NCI-H2081 treated with DMSO at 0.1 percent for 48 hours (cell line): ENCODE measurements around the gene WNT7B.

Source experiments
- DNase-seq: peaks from one replicate; lab custom pipeline; 2025; lab: John Stamatoyannopoulos, UW

The WNT7B gene

DNA sequence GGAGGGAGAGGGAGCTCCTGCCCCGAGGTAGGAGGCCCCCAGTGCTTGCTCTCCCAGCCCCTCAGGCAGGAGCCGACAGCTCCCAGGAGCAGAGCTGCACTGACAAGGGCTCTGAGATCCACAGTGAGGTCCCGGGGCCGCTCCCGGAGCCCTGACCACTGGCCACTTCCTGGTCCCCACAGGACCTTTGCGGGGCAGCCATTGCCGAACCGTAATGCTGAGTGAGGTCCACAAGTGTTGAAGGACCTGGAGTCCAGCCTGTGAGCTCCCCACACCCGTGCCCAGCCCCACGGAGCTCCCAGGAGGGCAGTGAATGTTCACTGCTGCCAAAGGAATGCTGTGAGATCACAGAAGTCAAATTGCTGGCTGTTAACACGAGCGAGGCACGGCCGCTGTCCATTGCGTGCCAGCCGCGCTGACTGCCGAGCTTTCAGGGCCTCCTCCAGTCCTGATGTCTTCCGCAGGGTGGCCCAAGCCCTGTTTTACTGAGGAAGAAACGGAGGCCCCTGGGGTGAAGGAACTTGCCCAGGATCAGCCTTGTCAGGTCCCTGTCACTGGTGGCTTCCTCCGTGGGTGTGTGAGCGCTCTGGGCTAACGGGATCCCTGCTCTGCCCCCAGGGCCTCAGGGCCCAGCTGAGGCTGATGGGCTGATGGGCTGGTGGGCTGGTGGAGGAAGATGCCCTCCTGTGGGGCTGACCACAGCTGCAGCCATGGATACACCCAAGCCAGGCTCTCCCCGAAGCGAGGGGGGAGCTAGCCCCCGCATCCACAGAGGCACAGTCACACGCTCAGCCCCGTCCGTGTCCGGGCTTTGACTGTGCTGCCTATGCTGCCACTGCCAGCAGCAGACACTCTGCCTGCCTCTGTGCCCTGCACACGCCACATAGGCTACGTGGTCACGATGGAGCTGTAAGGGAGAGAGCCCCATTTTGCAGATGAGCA lies 70.8 kb downstream of the WNT7B start:
- no peak for DNase-seq

DNA sequence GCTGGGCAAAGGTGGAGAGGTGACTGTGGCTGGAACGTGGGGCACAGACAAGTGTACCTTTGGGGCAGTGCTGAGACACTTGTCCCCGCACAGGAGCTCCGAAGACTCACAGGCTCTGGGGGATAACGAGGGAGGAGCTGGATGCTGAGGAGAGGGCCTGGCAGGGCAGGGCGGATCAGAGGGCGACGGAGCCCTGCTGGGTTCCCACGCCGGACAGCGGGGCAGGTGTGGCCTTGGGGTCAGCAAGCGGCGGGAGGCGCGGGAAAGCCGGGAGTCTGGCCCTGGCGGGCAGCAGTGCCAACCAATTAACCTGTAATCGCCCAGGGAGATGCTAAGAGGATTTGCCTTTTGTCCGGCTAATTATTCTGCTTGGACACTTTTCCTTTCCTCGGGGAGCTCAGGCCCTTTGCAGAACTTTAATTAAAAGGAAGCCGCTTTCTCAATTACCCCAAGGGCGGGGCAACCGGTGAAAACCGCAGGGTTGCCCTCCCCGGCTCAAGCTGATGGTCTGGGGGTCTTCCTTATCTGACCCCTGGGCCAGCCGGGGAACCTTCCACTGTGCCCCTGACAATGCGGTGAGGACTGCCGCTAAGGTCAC lies 71.5 kb downstream of the WNT7B start:
- DNase-seq = no peak

DNA sequence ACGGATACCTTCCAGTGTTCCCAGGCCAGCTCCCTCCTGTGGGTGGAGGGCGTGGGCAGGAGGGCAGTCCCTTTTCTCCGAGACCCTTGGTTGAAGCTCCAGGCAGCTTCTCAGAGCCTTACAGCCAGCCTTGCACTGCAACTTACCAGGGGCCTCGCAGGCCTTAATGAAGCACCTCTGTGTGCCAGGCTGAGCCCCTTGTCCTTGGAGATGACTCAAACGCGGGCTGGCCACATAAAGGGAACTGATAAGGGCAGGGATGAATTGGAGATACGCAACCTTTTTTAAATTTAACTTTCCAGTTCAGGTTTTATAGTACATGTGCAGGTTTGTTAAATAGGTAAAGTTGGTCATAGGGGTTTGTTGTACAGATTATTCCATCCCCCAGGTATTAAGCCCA lies 72.7 kb downstream of the WNT7B start:
- DNase-seq = no peak

DNA sequence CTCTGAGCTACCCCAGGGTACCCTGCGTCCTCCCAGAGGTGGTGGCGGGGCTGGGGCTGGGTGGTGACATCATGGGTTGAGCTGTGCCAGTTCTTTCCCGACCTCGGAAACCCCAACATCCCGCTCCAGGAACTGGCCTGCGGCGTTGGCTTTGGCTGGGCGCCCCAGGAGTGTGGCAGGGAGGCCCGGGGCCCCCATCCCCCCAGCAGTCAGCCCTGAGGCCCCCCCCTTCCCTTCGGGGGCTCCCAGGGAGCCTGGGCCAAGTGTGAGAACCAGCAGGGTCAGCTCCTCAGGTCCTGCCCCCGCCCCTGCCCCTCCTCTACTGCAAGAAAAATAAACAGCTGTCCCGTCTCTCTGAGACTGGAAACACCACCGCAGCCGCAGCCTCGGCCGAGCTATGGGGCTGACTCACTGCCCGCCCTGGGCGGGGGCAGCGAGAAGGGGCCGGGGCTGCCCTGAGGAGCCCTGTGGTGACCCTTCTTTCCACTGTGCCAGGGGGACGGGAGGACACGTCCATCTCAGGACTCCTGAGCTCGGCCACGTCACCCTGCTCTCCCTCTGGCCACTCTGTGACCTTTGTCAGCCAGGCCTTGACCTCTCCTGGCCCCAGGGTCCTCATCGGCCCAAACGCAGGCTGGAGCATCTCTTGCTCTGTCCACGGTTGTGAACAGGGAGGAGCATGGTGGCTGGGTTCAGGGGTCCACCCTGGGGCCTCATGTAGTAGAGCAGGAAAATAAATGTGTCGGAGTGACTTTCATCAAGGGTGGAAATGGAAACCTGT lies 73.4 kb downstream of the WNT7B start:
- DNase-seq = no peak

DNA sequence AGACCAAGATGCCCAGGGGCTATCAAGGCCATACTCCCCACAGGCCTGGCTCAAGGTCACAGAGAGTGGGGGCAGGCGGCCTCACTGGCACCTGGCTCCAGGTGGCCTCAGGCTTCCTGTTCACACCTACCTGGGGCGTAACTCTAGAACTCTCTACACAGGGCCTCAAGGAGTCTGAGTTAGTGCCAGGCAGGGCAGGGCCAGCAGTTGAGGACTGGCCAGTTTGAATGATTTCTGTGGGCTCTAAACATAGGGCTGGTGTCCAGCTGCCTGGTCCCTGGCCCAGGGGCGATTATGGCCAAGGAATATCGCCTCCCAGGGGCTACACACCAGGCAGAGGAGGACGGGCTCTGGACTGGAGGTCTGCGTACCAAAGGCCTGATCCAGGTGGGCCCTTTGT lies 79.2 kb downstream of the WNT7B start:
- DNase-seq = no peak

DNA sequence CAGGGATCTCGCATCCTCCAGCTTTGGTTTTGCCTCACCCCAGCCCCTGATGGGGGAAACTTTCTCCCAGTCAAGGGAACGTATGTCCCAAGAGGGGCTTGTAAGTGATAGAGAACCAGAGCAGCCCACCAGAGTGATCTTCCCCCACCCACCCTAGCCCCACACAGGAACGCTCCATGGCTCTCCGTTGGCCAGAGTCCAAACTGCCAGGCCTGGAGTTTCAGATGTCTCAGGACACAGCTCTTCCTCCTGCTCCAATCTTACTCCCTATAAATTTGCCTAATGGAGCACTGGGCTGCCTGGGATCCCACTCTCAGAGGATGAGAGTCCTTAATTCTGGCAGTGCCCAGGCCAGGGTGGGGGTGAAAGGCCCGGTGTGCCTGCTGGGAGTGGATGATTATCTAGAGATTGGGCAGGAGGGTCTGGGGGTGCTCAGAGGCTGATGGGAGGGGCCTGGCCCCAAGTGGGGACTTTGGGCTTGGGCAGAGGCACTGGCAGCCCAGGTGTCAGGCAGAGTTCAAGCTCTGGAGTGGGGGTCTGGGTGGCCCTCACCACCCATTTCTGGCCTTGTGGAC lies 79.9 kb downstream of the WNT7B start:
- DNase-seq = no peak

DNA sequence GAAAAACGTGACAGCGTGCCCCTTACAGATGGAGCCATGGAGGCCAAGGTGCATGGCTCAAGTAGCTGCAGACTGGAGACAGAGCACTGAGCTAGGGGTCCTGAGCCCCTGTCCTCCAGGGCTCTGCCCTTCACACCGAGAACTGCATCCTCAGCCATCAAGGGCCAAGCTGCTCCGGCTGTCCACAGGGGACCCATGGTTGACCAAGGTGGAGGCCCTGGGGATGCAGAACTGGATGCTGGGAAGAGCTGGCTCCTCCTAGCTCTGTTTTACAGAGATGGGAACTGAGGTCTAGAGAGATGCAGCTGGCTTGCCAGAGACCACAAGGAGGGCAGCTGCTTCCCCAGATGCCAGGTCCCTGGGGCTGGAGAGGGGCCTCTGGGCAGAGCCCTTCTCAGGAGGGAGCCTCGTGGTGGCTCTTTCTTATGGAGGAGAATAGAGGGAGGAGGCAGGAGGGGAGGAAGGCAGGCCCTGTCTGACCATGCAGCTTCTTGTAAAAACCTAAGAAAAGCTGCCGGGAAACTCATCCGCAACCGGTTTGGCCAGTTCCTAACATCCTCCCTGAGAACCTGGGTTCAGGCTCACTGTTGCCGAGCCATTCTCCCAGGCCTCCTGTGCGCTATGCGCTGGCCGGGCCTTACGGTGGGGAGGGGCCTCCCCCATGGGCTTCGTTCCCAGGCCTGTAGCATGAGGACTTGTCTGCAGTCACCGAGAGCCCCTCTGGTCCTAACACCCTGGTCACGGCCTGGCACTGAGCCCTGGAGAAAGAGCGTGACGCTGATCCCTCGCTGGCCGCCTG lies 80.6 kb downstream of the WNT7B start:
- DNase-seq = no peak

DNA sequence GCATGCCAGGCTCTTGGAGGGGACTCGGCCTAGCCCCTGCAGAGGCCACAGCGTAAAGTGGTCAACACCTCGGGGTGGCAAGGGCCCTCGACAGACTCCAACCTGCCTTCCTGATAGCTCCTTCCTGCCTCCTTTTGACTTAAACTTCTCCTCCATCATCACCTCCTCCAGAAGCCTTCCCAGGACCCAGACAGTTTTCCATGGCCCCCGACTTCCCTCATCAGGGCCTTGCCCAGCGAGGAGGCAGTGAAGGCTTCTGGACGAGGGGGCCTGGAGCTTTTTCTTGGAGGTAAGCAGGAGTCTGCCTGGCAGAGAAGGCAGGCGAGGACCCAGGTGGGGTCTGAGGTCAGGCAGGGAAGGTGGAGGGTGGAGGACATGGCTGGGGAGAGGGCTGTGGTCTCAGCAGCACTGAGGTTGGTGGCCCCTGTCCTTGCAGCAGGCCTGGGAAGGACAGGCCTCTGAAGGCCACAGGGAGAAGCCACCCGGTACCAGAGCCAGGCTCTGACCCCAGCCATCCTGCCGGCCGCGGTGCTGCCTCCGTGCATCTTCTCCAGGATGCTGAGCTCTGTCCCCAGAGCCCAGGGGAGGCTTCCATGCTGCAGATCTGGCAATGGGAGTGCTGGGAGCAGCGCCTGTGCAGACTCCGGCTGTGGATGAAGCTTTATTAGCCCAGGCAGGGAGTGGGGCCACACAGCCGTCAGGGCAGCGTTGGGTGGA lies 81.4 kb downstream of the WNT7B start:
- no peak for DNase-seq

DNA sequence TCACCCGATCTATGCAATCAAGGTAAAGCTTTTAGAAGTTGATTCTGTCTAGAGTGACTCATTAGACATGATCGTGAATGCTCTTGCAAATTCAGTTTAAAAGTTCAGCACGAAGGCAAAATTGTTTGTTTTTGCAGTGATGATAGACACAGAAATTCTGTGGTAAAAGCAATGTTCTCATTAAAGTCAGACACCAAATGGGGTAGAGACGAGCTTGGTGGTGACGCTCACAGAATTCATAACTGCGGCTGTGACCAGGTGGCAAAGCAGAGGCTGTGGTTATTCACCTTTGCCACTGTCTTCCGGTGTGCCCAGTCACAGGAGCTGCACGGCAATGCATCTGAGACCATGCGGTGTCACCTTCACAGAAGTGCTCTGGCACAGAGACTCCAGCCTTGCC lies 83.4 kb downstream of the WNT7B start:
- no peak for DNase-seq

DNA sequence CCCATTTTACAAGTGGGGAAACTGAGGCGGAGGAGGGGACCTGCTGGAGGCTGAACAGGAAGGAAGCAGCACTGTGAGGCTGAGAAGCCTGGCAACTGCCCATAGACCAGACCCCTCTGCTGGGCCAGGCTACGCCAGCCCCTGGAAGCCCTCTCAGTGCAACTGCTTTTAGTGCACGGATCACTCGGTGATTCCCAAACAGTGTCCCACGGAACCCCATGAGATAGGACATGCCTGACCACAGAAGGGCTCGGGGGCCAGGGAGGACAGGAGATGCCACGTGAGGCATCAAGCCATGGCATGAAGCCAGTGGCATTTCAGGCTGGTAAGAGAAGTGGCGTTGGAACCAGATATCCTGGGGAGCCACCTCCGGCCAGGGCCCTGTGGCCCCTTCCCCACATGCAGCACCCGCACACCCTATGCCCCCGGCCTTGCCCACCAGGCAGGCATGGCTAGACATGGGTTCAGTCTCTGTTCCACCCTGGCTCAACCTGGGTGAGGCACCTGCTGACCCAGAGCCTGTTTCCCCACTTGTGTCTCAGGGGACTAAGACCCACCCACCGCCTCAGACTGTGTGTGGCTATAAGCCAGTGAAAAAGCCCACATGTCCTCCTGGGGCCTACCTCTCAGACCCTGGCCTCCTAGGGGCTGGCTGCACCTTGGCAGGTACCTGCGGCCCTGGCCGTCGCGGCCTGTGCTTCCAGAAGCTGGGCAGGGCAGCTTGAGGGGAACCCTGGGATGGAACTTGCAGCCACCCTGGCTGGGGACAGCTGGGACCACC lies 84.1 kb downstream of the WNT7B start:
- no peak for DNase-seq

DNA sequence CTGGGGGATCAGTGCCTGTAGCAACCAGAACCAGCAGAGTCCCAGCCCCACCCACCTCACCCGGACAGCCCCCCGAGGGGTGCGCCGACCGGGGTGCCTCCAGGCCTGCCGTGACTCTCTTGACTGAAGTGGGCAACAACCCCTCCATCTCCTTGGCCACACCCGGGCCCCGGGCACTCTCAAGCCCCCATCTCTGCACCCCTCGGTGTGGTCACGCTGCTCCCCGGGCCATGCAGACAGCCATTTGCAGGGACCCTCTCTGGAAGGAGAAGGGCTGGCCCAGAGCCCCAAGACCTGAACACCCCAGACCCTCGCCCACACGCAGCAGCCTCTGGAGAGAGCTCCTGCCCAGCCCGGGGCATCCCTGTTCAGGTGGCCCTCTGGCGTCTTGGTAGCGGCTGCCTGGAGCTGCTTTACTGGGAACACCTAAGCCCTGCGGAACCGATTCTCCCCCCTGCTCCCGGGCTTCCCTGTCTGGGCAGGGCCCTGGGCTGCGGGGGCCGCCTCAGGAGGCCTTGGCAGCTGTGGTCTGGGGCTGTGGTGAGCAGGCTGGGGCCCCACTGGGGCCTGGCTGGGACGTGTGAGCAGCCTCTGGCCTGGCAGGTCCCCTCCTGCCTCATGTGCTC lies 84.9 kb downstream of the WNT7B start:
- DNase-seq = no peak

DNA sequence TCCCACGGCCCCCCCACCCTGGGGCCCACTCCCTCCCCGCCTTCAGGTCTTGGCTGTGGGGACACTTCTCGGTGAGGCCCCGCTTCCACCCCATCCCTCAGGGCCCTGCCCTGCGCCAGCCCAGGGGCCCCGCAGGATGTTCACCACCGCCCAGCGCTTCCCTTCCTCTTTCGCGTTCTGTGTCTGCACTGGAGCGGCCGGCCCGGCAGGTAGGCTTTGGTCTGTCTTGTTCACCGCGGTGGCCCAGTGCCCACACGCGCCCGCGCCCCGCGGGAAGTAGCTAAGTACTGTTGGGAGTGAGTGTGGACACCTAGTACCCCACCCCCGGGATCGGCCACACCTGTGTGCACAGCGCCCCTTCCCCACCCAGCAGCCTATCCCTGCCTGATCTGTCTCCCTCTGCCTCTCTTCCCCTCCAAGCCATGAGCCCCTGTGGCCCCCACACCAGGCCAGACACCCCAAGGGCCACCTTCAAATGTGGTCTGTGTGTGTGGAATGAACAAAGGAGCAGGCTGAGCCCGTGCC lies 85.4 kb downstream of the WNT7B start:
- DNase-seq = no peak

DNA sequence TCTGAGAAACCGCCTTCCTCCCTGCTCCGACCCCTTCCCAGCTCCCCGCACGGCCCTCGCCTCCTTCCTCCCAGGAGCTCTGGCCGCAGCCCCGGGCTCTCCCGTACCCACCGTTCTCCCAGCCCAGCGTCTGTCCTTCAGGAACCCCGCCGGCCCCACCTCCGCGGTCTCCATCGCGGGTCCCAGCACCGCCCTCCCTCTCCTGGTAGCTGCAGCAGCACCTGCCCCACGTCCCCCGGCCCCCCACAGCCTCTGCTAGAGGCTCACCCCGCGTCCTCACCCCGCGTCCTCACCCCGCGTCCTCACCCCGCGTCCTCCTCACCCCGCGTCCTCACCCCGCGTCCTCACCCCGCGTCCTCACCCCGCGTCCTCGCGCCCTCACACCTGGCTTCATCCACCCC lies 85.9 kb downstream of the WNT7B start:
- DNase-seq = no peak

DNA sequence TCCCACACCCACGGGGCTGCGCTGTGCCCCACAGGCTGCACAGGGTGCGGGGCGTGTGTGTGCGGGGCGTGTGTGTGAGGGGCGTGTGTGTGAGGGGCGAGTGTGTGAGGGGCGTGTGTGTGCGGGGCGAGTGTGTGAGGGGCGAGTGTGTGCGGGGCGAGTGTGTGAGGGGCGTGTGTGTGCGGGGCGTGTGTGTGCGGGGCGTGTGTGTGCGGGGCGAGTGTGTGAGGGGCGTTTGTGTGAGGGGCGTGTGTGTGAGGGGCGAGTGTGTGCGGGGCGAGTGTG lies 86.7 kb downstream of the WNT7B start:
- no peak for DNase-seq

DNA sequence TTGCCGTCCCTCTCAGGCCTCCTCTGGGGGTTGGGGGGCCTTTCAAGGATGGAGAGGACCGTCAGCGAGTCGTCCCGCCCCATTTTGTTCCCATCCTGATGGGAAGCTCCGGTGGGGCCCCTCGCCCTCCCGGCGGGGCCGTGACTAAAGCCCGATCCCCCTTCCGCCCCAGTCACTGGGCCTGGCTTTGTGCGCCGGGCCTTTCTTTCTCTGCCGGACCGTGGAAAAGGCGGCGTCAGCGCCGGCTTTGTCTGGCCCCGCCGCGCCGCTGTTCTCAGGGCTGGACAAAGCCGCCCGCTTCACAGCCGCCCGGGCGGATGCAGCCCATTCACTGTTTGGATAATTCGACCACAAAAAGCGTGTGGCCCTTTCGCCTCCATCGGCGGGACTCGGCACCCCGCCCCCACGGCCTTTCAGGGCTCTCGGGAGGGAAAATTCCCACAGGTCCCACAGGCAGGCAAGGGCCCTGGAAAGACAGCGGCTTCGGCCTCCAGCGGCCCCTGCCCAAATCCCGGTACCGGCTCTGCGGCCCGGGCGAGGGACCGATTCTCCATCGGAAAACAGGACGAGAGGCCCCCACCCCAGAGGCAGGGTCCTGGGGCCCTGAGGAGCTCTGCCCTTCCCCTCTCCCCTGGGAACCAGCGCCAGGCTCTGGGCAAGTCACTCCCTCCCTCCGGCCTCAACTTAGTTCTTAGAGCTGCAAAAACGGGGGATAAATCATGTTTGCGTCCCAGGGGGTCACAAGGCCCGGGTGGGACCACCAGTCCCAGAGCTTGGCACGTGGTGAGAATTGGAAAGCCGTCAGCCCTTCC lies 87.2 kb downstream of the WNT7B start:
- no peak for DNase-seq

DNA sequence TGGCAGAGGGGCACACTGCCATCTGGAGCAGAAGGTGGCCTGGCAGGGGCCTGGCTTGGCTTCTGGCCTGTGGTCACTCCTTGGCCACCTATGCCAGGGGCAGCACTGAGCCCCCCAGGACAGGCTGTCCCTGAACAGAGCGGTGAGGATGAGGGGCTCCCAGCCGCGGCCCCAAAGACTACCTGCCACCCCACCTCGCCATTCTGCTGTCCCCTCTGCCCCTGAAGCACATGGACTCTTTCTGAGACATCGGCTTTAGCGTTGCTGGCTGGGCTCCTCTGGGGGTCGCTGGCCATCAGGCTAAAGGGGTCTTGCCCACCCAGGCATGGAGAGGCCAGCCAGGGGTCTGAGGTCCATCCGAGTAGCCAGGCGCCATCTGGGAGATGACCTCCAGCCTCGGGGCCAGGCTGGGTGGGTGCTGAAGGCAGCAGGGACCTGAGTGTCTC lies 87.8 kb downstream of the WNT7B start:
- DNase-seq = no peak

DNA sequence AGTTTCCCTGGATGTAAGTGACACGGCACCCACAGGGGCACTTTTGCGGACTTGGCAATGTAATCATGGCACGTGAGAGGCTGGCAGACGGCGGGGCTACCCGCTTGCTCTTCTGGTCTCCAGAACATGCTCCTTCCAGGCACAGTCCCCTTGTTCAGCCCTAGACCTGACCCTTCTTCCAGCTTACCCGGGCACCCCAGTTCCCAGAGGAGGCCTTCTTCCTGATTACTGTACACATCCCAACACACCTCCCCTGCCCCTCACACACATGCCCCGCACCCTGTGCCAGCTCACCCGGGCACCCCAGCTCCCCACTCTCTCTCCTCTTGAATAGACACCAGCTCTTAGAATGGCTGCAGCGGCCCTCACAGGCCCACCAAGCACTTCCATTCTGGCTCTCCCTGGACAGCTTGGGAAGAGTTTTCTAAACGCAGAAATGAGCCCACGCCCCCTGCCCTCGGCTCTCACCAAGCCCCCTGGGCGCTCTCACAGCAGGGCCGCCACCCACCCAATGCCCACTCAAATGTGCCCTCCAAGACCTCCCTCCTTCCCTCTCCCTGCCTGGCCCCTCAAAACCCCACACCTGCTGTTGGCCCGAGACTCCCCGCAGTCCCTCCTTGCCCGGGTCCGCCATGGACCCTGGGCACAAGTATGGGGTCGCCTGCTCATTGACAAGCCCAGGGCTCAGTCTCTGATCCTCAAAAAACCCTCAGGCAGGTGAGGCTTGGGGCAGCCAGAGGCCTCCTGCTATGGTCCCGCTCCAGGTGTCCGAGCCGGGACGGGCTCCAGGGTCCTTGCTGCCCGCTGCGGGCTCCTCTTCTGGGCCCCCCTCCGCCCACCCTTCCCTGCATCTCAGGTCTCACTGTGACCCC lies 88.5 kb downstream of the WNT7B start:
- no peak for DNase-seq
